NCI-H446 (cell line): ENCODE data around the gene FRRS1L.
"Not testable (repeated sequence)": the region's sequence is repeated elsewhere in the genome, so short reads cannot be mapped to it uniquely, and the experiment has no call there.

ENCODE experiments used
- DNase-seq, 2 experiments: peaks; one replicate each; lab custom pipeline; 2025; lab: John Stamatoyannopoulos, UW

The FRRS1L gene

GRCh38 chr9:109129470-109130197, 37.4 kb downstream of the FRRS1L start:
- no peak for DNase-seq

GRCh38 chr9:109126671-109127070, 40.4 kb downstream of the FRRS1L start:
- DNase-seq, result not testable (repeated sequence)

- no peak for DNase-seq
Observed at GRCh38 chr9:109124121-109124520, 42.9 kb downstream of the FRRS1L start.

- no peak for DNase-seq
Observed at GRCh38 chr9:109122726-109123621, 44.1 kb downstream of the FRRS1L start.

GRCh38 chr9:109121232-109121796, 45.7 kb downstream of the FRRS1L start:
- no peak for DNase-seq

GRCh38 chr9:109120204-109120789, 46.8 kb downstream of the FRRS1L start:
- DNase-seq, result no peak

- peak; percentile 90 to 94 for DNase-seq
Observed at GRCh38 chr9:109119439-109120203, 47.4 kb downstream of the FRRS1L start, which contains the start of gene TMEM245. Gene TMEM245, minus strand, starts transcription at chr9:109119947. Its CDS starts 34 bp downstream, at chr9:109119913.

GRCh38 chr9:109118808-109119438, 48.1 kb downstream of the FRRS1L start:
- DNase-seq, result no peak

- DNase-seq, result peak in 1 of 2 experiments; percentile 33
Observed at GRCh38 chr9:109117856-109118807, 48.9 kb downstream of the FRRS1L start.

GRCh38 chr9:109115931-109116526, 51.0 kb downstream of the FRRS1L start:
- peak in 1 of 2 experiments; percentile 14 for DNase-seq

GRCh38 chr9:109114670-109115069, 52.4 kb downstream of the FRRS1L start:
- no peak for DNase-seq

GRCh38 chr9:109113892-109114609, 53.0 kb downstream of the FRRS1L start:
- no peak for DNase-seq

GRCh38 chr9:109113254-109113653, 53.8 kb downstream of the FRRS1L start:
- no peak for DNase-seq

- no peak for DNase-seq
Observed at GRCh38 chr9:109110329-109111021, 56.6 kb downstream of the FRRS1L start.

- no peak for DNase-seq
Observed at GRCh38 chr9:109109967-109110328, 57.1 kb downstream of the FRRS1L start.

- DNase-seq, result no peak
Observed at GRCh38 chr9:109108318-109108717, 58.7 kb downstream of the FRRS1L start.

GRCh38 chr9:109107402-109108240, 59.4 kb downstream of the FRRS1L start:
- no peak for DNase-seq
